HG02763 (cell line): ENCODE data around the gene VRK1.
"Not testable (repeated sequence)": the region's sequence is repeated elsewhere in the genome, so short reads cannot be mapped to it uniquely, and the experiment has no call there.

Experiments used
- ATAC-seq: cut with Tn5 transposase; IDR thresholded peaks from one replicate; pipeline ENCODE4 v1.9.1; 2021; ENCODE audit warnings: mild to moderate bottlenecking, moderate library complexity; ENCODE audit not compliant: unreplicated experiment

The VRK1 gene, protein sequence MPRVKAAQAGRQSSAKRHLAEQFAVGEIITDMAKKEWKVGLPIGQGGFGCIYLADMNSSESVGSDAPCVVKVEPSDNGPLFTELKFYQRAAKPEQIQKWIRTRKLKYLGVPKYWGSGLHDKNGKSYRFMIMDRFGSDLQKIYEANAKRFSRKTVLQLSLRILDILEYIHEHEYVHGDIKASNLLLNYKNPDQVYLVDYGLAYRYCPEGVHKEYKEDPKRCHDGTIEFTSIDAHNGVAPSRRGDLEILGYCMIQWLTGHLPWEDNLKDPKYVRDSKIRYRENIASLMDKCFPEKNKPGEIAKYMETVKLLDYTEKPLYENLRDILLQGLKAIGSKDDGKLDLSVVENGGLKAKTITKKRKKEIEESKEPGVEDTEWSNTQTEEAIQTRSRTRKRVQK

DNA sequence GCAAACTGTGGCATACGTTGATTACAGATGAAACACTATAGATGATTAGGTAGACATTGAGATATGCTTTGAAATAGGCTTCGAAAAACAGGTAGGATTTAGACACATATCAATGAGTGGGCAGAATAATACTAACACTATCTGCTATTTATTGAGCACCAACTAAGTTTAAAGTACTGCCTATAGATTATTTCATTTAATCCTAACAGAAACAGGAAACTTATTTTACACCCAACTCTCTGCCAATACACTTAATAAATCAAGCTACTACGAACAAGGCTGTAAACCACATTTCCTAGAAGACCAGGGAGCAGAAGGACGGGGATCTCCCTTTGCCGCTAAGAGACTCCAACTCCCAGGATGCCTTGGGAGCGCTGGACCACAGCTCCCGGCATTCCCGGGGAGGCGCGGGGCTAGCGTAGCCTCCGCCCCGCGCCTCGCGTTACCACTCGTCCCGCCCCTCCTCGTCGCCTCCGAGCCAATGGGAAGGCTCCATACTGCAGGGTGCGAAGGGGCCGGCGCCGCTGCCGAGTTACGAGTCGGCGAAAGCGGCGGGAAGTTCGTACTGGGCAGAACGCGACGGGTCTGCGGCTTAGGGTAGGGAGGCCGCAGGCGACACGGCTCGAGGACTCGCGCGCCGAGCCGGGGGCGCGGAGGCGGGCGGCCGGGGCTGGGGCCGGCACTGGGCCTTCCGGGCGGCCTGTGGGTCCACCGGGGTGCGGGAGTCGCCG, at the start of gene VRK1:
VRK1 (plus strand) TSS at position 532 of the 731 bp plus-strand sequence. CDS start 36,090 bp downstream, outside the sequence.
- ATAC-seq: peak; percentile 97

DNA sequence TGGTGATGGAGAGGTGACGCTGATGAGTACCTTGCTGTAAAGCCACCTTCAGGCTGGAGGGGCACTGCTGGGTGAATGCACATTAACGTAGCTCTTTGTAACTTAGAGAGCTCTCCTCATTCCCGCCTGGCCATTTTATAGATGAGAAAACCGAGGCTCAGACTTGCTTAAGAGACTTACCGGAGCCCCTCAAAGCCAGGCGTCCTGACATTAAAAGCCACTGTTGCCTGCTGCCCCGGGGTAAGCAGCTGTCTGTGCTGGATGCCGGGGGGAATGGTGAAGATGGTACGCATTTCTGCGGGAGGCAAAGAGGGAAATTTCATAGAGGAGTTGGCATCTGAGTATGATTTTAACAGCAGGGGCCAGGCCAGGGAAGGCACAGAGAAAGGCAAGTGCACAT, 49.6 kb upstream of the VRK1 start:
- no peak for ATAC-seq

DNA sequence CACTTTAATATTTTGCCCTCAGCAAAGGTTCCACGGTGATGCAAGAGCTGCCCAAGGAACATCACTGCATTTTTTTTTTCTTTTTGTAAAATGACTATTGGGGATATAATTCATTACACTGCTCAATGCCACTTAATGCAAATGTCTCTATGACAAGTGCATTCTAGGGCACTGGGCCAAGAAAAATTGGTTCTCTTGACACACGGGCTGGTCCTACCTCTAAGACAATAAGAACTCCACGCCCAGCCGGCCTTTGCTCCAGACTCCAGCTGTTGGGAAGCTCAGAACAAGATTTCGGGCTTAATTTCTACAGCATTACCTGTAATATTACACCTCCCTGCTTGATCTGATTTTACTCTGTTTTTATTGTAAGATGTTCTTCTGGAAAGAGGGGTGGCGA, 48.8 kb upstream of the VRK1 start:
- no peak for ATAC-seq

DNA sequence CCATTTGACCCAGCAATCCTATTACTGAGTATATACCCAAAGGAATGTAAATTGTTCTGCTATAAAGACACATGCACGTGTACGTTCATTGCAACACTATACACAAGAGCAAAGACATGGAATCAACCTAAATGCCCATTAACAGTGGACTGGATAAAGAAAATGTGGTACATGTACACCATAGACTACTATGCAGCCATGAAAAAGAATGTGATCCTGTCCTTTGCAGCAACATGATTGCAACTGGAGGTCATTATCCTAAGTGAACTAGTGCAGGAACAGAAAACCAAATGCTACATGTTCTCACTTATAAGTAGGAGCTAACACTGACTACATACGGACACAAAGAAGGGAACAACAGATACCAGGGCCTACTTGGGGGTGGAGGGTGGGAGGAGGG, 45.7 kb upstream of the VRK1 start:
- no peak for ATAC-seq

DNA sequence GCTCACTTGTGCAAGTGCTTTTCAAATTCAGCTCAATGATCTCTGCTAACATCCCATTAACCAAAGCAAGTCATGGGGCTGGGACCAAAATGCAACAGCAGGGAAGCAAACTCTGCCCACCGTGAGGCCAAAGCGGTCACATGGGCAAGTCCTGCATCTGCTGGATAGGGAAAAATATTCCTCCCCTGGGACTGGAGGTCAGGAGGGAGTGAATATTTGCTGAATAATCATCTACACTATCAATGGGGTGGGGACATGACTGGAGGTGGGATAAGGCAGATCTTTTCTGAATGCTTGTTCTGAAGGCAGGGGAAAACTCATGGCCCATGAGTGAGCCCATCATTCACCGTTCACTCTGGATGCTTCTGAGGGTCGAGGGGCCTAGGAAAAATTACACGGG, 45.1 kb upstream of the VRK1 start:
- no peak for ATAC-seq

DNA sequence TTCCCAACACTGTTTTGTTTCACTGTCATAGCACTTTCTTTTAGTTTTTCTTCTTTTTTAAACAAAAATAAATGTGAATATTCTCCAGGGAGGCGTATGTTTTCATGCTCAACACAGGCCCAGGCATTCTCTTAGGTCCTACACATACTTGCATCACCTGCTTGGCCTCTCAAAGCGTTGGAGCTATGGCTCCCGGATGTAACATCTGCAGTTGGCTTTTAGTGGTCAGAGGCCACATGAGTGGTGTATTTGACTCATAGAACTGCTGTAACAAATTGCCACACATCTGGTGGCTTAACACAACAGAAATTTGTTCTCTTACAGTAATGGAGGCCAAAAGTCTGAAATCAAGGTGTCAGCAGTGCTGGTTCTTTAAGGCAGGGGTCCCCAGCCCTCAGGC, 44.6 kb upstream of the VRK1 start:
- ATAC-seq: no peak

DNA sequence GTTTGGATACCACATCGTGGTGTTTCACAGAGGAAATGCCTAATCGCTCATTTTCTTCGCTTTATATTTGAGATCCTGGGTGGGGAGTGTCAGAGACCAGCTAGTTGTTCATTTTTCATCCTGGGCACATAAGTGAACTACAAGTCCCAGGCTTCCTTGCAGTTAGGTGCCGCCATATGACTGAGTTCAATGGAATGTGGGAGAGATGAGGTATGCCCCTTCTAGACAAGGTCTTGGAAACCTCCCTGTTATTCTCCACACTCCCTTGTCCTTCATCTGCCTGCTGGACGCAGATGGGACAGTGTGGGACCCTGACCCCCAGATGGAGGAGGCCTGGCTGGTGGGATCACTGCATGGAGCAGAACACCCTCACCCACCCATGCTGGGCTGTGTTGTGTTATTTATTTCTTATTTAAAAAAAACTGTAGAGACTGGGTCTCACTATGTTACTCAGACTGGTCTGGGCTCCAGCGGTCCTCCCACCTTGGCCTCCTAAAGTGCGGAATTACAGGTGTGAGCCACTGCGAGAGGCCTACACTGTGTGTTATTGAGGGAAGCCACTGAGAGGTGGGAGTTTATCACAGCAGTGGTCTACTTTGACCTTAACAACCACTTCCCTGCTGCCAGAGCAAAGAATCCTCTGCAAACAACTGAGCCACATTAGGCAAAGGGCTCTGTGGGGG, 42.9 kb upstream of the VRK1 start:
- ATAC-seq: no peak

DNA sequence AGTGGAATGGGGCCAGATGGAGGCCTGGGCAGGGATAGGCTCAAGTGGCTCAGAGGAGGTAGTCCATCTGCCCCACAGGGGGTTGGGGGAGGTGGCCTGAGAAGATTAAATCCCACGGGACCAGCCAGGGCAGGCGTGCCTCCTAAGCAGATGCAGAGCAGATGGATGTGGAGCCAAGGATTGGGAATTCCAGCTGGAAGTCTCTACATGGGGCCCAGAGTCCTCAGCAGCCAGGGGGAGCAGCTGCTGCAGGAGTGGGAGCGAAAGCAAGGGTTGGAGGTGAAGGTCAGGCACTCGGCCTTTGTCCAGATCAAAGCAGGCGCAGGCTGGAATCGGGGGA, 42.4 kb upstream of the VRK1 start:
- ATAC-seq: no peak

DNA sequence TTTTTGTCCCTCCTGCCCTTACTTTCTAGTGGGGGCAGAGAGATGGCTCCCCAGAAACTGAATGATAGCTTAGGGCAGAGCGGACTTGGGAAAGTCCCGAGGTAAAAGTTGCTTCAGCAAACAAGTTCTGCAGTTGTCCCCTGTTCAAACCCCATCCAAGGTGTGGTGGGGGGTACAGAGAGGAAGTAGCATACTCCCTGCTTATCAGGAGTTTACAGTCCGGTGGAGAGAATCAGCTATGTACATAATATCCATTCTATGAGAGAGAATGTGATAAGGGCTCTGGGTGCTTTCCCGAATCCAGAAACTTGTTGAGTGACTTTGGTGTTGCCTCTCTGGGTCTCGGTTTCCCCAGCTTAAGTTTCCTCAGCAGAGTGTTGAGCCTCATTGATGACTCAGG, 40.4 kb upstream of the VRK1 start:
- no peak for ATAC-seq

DNA sequence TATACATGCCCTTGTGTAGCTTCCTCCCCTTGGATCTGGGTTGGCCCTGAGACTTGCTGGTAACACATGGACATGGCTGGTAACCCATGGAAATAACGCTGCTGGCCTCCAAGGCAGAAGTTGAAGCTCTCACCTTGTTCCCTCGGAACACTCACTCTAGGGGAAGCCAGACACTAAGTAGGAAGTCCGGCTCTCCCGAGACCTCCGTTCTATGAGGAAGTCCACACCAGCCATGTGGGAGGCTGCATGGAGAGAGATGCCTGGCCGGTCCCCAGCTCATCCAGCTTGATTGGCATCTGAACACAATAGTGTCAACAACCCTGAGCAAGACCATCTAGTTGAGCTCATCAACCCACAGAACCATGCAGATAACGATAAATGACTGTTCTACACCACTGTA, 39.7 kb upstream of the VRK1 start:
- ATAC-seq: no peak

DNA sequence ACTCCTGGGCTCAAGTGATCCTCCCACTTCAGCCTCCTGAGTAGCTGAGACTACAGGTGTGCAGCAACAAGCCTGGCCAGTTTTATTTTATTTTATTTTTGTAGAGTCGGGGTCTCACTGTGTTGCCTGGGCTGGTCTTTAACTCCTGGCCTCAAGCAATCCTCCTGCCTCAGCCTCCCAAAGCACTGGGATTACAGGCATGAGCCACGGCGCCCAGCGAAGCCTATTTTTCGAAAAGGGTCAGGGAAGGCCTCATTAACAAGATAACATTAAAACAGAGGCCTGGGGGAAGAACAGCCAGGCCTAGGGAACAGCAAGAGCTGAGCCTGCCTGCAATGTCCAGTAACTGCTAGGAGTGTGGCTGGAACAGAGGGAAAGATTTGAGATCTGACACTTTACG, 36.1 kb upstream of the VRK1 start:
- no peak for ATAC-seq

DNA sequence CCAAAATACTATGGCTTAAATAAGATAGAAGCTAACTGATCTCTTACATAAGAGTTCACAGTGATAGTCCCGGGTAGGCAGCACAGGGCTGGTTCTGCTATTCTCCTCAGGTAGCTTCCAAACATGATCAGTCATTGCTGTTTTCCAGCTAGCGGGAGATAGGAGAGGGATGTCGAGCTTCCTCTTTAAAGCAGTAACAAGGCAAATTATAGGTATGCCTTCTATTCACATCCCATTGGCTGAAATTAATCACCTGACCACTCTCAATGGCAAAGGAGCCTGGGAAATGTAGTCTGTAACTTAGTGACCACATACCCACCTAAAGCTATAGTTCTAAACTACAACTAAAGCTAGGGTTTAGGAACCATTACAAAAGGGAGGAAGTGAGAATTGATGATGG, 34.5 kb upstream of the VRK1 start:
- peak; percentile 85 for ATAC-seq

DNA sequence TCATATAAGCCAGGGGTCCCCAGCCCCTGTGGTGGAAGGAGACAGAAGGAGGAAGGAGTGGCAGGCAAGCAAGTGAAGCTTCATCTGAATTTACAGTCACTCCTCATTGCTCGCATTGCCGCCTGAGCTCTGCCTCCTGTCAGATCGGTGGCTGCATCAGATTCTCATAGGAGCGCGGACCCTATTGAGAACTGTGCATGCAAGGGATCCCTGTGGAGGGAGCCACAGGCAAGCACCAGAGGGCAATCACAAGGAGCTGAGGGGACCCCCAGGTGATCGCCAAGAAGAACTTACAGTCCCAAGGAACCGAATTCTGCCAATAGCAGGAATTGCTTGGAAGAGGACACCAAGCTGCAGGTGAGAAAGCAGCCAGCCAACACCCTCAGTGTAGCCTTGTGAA, 33.2 kb upstream of the VRK1 start:
- no peak for ATAC-seq

DNA sequence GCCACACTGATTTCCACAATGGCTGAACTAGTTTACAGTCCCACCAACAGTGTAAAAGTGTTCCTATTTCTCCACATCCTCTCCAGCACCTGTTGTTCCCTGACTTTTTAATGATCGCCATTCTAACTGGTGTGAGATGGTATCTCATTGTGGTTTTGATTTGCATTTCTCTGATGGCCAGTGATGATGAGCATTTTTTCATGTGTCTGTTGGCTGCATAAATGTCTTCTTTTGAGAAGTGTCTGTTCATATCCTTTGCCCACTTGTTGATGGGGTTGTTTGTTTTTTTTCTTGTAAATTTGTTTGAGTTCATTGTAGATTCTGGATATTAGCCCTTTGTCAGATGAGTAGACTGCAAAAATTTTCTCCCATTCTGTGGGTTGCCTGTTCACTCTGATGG, 32.0 kb upstream of the VRK1 start:
- not testable (repeated sequence) for ATAC-seq

DNA sequence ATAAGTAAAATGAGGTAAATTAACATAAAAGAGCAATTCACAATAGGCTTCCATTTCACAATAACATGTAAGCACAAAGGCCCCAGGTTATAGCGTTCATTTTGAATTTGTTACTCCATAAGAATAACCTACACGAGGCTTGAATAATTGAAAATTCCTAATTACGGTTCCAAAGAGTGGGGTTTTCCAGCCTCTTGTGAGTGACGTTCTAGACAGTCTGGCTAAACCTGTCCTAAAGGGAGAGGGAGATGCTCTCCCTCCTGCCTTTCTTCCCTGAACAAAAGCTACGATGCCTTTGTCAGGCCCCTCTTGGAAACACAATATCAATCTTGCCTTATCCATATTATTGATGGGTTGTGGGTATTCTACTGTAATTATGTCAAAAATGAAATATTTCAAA, 24.3 kb upstream of the VRK1 start:
- ATAC-seq: no peak

DNA sequence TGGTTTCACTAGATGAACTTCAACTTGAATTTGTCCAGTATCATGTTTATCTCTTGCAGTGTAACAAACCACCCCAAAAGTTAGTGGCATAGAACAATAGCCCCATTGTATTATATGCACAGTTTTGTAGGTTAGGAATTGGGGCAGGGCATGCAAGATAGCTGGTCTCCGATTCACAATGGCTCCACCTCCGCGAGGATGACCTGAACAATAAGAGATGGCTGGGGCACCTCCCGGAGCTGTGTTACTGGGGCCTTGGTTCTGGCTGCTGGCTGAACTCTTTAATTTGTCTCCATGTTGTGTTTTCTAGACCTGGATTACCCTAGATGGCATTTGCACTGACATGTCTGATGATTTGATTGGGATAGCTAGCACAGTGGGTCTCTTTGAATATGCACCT, 20.4 kb upstream of the VRK1 start:
- ATAC-seq: no peak

DNA sequence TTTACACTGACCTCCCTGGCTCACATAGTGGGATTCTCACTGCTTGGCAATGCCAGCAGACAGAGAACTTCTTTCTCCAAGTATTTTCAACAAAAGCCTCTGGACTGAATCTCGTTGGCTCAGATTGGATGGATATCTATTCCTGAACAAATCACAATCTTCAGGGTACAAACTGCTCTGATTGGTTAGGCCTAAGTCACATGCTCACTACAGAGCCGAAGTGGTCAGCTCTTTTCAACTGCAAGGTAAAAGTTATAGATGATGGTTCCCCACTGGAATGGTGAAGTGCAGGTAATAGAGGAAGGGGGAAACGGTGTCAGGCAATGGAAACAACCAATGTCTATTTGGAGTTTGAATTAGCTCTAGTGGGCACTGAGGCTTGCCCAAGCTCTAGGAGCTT, 16.7 kb upstream of the VRK1 start:
- no peak for ATAC-seq

DNA sequence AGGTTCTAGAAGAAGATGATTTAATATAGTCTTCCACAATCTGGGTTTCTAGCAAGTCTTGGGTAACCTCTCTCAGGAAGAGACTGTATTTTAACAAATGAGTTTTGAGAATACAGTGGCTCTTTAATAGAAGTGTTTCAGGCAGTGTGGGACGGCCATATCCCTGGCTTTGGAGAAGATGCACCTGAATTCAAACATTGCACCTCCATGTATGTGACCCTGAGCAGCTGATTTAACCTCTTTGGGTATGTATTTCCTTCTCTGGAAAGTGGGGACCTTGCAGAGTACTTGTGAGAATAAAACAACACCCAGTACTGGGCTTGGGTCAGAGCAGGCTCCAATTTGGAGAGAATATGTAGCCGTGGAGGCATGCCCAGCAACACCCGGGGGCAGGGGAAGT, 15.8 kb upstream of the VRK1 start:
- no peak for ATAC-seq

DNA sequence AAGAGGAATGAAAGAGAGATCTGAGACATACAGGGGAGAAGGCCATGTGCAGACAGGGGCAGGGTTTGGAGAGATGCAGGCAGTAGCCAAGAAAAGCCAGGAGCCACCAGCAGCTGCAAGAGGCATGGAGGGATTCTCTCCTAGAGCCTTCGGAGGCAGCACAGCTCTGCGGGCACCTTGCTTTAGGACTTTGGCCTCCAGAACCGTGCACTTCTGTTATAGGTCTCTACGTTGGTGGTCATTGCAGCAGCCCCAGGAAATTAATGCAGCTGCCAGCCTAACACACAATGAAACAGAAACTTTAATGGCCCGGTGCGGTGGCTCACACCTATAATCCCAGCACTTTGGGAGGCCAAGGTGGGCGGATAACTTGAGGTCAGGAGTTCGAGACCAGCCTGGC, 14.7 kb upstream of the VRK1 start:
- no peak for ATAC-seq

DNA sequence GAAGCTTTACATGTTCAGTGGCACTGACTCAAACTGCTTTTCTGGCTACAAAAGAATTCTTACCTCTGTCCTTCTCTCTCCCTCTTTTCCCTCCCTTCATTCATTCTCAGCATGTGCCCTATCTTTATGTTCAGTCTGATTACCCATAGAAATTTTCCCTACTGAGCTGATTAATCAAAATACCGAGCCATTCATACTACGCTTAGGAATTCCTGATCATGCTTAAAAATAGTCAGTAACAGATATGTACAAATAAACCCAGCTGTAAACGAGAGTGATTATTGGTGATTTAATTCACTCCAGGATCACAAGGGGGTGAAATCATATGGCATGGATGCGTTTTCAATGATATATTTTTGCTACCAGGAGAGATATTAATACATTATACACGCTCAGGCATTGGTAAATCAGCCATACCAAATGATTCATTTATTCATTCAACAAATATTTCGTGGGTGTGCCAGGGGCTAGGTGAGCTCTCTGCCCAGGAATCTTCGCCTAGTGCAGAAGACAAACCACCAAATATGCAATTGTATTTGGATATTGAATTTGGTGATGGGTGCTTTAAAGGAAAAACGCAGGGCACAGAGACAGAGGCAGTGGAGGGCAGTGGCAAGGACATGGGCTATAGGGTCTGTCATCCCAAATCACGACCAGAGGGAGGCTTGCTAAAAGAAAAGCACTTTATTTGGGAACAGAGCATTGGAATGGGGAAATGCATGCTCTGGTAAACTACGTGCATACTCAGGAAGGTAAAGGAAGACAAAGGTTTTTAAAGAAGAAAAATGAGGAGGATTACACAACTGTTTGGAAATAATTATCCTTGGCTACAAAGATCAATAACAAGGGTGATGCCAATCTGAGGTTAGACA, 13.9 kb upstream of the VRK1 start:
- ATAC-seq: no peak

DNA sequence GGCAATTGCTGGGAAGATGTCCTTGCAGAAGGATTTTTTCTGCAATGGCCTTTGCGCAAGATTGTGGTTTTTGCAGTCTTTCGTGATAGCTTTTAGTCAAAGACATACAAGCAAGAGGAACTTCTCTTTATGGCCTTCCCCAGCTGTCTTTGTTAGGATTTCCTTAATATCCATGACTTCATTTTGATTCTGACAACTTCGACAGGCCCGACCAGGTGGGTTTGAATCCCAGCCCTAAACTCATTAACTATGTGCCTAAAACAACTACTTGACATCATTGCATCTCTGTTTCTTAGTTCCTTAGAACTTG, 13.3 kb upstream of the VRK1 start:
- no peak for ATAC-seq
